Measurements from ENCODE around the gene NKAIN1.

GRCh38 chr1:31238986-31239613 lies 587 bp downstream of the NKAIN1 start:
- TF ChIP-seq, protein P1, sequence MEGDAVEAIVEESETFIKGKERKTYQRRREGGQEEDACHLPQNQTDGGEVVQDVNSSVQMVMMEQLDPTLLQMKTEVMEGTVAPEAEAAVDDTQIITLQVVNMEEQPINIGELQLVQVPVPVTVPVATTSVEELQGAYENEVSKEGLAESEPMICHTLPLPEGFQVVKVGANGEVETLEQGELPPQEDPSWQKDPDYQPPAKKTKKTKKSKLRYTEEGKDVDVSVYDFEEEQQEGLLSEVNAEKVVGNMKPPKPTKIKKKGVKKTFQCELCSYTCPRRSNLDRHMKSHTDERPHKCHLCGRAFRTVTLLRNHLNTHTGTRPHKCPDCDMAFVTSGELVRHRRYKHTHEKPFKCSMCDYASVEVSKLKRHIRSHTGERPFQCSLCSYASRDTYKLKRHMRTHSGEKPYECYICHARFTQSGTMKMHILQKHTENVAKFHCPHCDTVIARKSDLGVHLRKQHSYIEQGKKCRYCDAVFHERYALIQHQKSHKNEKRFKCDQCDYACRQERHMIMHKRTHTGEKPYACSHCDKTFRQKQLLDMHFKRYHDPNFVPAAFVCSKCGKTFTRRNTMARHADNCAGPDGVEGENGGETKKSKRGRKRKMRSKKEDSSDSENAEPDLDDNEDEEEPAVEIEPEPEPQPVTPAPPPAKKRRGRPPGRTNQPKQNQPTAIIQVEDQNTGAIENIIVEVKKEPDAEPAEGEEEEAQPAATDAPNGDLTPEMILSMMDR (IDR thresholded peaks at IDR 0.05): no peak
- no peak for TF ChIP-seq POLR2A (IDR thresholded peaks at IDR 0.05)
